GM19023 (cell line): ENCODE data around the gene ALDH3B1.

ENCODE experiments used
- ATAC-seq: cut with Tn5 transposase; IDR thresholded peaks from one replicate; pipeline ENCODE4 v1.9.1; 2021; ENCODE audit warnings: mild to moderate bottlenecking, moderate library complexity; ENCODE audit not compliant: unreplicated experiment

Gene ALDH3B1

DNA sequence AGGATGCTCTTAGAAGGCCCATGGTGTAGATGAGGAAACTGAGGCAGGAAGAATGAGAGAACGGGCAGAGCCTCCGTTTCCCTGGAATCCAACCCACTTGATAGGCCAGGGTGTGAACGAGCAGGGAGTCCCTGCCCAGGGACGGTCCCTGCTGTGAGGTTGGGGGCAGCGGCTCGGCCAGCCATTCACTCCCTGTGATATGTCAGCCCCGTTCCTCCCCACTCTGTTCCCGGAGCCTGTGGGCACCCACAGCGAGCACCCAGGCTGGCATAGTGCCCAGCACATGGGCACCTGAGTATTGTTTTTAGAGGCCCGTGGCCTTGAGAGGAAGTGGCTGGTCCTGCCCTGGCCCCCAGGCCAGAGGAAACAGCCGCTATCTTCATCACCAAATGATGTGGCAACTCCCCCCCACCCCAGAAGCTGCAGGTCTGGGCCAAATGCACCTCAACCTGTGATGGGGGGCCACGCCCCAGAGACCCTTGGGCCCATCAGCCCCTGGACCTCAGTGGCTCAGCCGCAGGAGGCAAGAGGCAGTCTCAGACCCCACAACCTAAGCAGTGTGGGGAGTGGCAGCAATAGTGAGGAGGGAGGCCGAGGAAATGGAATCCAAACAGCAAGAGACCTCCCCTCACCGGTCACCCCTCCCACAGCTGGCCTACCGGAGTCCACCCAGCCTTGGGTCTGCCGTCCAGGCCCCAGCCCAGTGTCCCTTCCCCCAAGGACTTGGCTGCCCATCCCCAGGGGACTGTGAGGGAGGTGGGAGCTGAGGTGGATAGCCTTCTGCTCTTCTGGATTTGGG, 2.1 kb downstream of the ALDH3B1 start:
- no peak for ATAC-seq

DNA sequence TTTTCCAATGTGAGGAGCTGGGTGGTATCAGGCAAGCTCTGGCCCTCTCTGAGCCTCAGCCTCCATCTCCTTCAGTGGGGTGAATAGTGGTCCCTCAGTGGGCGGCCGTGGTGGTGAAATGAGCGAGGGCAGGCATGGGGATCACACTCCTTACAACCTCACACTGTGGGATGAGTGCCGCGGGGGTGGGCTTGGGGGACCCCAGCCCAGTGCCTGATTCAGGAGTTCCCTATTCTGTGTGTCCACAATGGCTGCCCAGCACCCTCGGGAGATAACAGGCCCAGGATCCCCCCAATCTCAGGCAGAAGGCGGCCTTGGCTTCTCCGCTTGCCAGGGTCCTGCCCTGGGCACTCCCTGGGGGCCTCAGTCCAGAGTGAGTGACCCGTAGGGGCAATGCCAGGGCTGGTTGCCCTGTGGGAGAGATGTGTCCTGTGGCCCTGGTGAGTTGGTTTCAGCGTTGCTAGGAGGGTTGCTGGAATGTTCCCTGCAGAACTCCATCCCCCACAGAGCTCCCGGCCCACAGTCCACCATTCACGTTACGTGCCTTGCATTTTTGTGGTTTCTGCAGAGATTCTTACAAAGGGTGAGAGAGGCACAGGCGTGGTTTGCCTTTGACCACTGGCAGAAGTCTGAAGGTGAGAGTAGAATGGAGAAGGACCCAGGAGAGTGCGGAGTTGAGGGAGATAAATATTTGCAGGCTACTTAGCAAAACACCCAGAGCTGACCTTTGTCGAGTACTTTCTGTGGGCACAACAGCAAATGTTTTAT, 2.9 kb downstream of the ALDH3B1 start:
- ATAC-seq = no peak

DNA sequence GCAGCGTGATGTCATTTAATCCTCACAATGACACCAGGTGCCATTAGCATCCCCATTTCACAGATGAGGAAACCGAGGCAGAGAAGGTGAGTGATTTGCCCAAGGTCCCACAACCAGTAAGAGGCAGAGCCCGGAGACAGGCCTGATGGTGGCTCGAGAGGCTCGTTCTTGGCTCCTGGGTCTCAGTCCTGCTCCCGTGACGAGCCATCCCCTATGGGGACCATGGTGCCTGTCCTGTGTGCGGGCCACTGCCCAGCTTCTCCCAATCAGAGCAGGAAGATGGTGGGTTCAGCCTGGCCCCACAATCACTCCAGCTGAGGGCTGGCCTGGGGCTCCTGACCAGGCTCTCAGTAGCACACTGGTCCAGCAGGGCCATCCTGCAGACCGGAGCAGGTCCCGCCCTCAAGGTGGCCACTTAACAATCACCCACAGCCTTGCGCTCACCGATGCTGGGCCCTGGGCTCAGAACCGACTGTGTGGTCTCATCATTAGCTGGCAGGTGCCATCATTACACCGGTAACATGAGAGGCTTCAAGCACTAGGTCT, 3.6 kb downstream of the ALDH3B1 start:
- no peak for ATAC-seq

DNA sequence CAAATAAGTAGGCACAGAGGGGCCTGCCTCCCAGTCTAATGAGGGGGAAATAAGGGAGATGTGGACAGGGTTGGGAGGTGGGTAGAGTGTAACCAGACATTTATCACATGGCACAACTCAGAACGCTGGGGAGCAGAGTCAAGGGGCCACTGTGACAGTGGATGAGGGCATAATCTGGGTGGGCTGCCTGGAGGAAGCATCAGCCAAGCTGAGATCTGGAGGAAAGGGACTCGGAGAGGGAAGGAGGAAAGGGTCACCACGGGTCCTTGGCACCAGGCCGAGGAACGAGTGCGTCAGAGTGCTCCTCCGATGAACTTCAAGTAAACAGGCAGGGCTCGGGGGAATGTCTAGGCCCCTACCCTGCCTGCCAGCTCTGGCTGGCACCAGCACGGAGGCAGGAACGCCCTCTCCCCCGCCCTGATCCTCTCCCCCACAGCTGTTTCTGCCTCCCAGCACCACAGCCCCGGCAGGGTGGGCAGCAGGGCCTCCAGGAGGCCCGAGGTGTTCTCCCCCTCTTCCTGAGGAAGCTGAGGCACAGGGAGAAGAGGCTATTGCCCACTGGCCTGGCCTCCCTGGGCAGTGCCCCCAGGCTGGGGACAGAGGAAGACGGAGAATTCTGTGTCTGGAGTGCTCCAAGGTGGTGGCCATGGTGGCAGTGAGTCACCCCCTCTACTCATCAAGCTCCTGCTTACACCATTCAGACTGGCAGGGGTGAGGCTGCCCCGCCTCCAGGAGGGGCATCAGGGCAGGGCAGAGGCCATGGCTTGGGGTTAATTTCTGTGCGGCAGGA, 4.2 kb downstream of the ALDH3B1 start:
- no peak for ATAC-seq

DNA sequence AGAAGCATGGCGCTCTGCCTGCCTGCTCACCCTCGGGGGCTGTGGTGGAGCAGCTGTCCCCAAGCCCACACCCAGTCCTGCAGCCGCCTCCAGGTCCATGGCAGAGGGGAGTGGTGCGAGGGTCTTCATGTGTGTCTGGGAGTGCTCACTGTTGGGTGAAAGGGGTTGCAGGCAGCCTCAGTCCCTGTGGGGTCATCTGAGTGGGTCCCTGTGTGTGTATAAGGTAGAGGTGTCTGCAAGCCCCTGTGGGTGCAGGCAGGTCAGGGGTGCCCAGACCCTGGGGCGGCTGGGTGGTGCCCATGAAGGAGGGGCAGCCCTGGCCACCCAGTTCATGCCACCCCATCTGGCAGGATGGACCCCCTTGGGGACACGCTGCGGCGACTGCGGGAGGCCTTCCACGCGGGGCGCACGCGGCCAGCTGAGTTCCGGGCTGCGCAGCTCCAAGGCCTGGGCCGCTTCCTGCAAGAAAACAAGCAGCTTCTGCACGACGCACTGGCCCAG, 4.9 kb downstream of the ALDH3B1 start:
- ATAC-seq = no peak

DNA sequence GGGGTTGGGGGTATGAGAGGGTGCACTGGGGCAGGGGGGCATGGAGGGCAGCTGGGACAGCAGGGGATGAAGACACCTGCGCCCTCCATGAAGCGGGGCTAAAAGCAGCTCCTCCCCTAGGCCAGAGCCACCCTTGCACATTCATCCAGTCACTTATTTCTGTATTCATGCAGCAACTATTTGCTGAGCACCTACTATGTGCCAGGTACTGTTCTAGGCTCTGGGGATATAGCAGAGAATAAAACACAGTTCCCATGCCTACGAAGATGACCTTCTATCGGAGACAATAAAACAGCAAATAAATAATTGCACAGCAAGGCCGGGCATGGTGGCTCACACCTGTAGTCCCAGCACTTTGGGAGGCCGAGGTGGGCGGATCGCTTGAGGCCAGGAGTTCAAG, 5.3 kb downstream of the ALDH3B1 start:
- ATAC-seq = no peak

DNA sequence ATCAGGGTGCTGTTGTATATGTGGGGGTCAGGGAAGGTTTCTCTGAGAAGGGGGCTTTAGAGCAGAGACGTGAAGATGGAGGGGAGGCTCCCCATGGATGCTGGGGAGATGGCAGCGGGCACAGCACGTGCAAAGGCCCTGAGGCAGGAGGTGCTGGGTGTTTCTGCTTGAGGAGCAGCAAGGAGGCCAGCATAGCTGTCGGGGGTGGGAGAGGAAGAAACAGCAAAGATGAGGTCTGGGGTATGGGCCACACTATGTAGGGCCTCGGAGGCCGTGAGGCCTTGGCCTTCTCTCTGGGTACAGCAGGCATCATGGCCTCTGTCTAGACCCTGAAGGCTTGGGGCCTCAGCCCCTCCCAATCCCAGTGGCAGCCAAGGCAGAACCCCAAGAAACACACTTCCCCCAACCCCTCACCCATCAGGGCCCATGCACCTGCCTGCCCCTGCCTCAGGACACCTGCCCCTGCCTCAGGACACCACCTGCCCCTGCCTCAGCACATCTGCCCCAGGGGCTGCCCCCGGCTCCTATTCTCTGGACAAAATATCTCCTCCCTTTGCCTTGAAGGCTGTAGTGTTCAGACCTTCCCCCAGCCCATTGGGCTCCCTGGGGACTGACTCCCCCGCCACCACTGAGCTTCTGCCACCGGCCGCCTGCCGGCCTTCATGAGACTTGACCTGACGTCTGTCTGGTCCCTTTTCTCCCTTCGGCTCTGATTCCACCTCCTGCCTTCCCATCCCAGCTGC, 6.2 kb downstream of the ALDH3B1 start:
- ATAC-seq = no peak

DNA sequence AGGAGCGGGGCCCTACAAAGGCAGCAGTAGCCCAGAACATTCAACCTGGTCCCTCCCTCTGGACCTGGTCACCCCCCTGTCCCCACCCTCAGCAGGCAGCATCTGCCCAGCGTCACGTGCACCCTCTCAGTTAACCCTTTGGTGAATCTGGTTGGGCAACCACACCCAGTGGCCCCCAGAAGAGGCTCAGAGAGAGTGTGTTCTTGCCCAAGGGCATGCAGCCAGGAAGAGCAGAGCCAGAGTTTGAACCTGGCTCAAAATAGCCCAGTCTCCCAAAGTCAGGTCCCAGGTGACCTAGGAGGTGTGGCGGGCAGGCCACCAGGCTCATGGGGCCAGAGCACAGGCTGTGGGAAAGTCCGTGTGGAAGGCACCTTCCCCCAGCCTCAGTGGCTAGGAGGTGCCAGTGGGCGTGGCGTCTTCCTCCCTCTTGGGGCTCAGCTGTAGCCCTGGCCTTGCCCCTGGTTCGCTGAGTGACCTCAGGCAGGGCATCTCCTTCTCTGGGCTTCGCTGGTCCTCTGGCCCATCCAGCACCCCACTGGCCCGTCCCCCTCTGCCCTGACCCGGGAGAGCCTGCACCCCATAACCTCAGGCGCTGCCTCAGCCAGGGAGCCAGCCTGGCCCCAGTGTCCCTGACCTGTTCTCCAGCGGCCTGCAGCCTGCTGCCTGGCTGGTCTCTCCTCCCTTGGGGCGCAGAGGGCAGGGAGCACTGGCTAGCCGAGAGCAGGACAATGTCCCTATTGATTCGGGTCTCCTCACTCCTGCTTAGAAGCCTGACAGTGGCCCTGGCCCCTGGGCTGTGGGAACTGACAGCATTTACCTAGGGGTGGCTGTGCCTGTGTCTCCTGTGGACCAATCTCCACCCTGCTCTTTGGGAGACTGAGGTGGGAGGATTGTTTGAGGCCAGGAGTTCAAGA, 7.0 kb downstream of the ALDH3B1 start:
- no peak for ATAC-seq

DNA sequence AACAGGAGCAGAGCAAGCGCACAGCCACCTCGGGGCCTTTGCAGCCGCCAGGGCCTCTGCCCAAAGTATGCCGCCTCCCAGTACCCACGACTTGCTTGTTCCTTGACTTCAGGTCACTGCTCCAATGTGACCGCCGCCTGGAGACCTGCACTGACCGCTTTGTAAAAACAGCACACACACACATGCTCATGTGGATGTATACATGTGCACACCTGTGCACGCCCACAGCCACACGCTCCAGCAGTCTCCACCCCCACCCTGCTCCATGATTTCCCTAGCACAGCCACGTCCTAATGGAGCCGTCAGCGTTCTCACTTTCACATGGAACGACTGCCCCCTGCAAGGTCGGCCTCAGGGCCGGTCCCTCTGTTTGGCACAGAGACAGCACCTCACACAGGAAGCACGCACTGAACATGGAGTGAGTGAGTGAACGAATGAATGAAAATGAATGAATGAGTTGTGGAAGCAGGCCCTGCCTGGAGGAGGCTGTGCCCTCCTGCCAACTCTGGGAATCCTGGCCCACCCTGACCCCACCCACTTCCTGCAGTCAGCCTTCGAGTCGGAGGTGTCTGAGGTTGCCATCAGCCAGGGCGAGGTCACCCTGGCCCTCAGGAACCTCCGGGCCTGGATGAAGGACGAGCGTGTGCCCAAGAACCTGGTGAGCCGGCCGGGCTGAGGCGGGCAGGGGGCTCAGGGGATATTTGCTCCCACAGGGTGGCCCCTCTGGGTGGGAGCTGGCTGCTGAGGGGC, 8.0 kb downstream of the ALDH3B1 start:
- no peak for ATAC-seq

DNA sequence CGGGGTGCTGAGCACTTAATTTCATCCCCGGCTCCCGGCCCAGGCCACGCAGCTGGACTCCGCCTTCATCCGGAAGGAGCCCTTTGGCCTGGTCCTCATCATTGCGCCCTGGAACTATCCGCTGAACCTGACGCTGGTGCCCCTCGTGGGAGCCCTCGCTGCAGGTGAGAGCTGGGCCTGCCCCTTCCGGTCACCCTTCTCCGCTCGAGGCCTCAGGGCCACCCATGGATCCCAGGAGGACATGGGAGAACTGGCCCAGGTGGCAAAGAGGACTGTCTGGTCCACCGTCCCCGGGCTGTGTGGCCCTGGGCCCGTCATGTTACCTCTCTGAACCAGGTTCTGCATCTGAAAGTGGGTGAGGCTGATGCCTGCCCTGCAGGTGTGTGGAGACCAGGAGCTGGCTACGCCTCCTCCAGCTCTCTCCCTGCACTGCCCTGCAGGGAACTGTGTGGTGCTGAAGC, 8.6 kb downstream of the ALDH3B1 start:
- ATAC-seq = no peak

DNA sequence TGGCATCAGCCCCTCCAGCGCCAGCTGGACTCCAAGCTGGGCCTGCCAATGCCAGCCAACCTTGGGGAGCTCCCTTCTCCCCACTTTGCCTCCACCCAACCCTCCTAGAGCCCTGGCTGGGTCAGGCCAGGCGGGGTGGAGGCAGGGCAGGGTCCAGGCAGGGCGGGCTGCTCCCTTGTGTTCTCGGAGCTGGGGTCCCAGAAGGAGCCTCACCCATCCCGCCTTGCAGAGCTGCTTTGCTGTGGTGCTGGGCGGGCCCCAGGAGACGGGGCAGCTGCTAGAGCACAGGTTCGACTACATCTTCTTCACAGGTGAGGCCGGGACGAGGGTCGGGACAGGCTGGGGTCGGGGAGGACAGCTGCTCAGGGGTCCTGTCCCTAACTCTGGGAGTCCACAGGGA, 9.4 kb downstream of the ALDH3B1 start:
- no peak for ATAC-seq

DNA sequence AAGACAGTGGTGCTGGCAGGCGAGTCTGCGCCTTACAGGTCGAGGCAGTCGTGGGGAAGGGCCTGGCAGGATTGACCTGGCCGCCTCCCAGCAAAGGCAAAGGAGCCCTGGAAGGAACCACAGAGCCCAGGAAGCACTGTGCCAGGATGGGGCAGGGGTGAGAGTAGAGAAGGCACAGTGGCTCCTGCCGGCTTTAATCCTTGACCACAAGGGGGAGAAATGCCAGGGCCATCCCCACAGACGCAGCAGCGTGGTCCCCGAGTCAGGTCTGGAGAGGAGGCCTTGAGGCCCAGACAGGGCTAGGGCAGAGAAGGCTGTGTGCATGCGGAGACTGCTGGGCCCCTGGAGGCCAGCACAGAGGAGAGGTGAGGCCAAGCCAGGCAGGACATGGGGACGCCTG, 10.4 kb downstream of the ALDH3B1 start:
- ATAC-seq = no peak

DNA sequence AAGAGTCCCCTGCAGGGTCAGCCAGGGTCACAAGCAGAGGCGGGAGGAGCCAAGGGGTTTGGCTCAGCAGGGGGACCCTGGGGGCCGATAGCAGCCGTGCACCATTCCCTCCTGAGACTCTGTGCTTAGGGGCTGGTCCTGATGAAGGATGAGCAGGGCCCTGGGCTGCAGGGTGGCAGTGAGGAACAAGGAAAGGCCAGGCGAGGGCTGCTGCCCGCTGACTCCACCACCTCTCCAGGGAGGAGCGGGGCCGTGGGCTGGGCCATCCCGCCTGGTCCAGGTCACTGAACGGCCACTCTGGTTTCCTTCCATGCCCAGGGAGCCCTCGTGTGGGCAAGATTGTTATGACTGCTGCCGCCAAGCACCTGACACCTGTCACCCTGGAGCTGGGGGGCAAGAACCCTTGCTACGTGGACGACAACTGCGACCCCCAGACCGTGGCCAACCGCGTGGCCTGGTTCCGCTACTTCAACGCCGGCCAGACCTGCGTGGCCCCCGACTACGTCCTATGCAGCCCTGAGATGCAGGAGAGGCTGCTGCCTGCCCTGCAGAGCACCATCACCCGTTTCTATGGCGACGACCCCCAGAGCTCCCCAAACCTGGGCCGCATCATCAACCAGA, 11.2 kb downstream of the ALDH3B1 start:
- no peak for ATAC-seq

DNA sequence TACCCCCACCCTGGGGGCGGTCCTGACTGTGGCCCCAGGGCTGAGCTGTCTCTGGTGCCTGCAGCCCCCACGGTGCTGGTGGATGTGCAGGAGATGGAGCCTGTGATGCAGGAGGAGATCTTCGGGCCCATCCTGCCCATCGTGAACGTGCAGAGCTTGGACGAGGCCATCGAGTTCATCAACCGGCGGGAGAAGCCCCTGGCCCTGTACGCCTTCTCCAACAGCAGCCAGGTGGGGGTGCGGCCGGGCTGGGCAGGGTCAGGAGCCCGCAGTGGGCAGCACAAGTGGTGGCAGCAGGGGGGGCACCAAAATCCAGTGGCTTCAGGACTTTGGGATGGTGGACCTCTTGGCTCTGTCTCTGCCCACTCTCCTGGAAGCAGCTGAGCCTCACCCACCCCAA, 12.4 kb downstream of the ALDH3B1 start:
- no peak for ATAC-seq

DNA sequence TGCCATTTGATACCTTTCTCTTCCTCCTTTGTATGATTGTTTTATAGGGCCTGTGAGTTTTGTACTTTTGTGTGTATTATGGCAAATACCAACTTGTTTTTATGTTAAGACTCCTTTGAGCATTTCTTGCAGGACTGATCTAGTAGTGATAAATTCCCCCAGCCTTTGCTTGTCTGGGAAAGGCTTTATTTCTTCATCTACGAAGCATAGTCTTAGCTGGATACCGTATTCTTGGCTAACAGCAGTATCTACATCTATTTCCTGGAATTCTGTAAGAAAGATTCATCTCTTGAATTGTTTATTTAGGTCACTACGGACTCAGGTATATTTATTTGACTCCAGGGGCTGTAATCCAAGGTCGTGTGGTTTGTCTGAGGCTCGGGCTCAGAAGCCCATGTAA, 14.4 kb downstream of the ALDH3B1 start:
- ATAC-seq = no peak

DNA sequence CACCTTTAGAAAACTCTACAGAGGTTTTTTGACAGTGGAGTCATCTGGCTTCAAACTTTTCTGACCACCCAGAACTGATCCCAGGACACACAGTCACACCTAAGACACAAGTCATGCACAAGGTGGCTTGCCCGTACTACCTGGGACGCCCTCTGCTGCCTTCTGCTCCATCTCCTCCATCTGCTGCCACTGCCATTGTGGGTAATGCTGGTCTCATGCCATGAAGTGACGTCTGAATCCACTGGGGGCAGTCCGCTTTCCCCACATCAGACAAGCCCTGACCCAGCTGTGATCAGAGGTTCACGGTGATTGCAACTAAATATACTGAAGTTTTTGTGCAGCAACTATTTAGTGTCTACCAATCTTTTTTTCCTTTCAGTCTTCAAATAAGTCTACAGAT, 14.9 kb downstream of the ALDH3B1 start:
- ATAC-seq = no peak

DNA sequence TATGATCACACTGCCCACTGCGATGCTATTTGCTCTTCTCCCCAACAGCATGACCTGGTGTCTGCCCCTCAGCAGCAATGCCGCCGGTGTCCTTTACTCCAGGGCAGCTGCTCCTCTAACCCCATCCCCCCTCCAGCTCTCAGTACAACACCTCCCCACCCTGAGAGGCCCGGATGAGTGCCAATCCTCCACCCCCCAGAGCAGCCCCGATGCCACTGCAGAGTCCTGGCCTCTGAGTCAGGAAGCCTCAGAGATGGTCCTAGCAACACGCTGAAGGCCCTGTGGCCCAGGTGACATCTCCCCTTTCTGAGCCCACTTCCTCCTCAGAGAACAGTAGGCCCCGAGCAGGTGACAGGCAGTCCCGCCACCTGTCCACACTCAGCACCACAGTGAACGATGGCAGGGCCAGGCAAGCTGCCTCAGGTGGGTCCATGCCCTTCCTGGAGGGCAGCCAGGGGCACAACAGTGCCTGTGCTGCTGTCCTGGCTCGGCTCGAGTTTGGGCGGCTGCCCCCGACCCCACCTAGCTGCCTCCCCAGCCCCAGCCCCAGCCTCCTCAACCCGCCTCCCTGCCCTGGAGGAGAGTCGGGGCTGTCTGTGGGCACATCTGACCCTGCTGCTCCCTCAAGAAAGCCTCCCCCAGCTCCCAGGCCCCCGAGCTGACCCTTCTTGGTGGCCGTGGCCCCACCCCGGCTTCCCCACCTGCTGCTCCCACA, 16.4 kb downstream of the ALDH3B1 start:
- no peak for ATAC-seq

DNA sequence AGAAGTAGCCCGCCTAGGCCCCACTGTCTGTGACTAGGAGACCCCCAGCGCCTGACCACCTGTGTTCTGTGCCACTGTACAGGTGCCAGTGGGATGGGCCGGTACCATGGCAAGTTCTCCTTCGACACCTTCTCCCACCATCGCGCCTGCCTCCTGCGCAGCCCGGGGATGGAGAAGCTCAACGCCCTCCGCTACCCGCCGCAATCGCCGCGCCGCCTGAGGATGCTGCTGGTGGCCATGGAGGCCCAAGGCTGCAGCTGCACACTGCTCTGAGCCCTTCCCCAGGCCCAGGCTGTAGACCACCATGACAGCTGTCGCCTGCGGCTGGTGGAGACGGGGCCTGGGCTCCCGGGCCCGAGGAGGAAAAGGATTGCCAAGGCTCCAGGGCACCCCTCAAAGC, 17.5 kb downstream of the ALDH3B1 start:
- no peak for ATAC-seq
